Activated naive CD4-positive, alpha-beta T cell treated with anti-CD3 and anti-CD28 coated beads for 36 hours (primary cell): ENCODE data around the gene CCDC12. TPM values are rescaled to one million over a fixed set of nuclear protein-coding genes. Genes with fewer than 3 reads are reported as not detected.

ENCODE experiments used
- CTCF ChIA-PET: fragments of 350-600 bp; sonication (Branson Sonifier 250); formaldehyde crosslinking; loops from one replicate; lab custom pipeline; 2021; ENCODE audit warnings: antibody characterized with exemption; lab: Charles Lee
- DNase-seq: peaks from one replicate; pipeline ENCODE4 v3.0.0-alpha.2; 2020
- H3K27ac Mint-ChIP-seq: one replicate; pipeline ENCODE4 v1.8.0; 2021; ENCODE audit warnings: mild to moderate bottlenecking, mixed read lengths
- H3K27me3 Mint-ChIP-seq: one replicate; pipeline ENCODE4 v1.8.0; 2021; ENCODE audit warnings: low read depth, mixed read lengths
- H3K36me3 Mint-ChIP-seq: one replicate; pipeline ENCODE4 v1.8.0; 2021; ENCODE audit warnings: low read depth, mixed read lengths
- H3K4me1 Mint-ChIP-seq: one replicate; pipeline ENCODE4 v1.8.0; 2021; ENCODE audit warnings: low read depth, mixed read lengths
- H3K4me3 Mint-ChIP-seq: one replicate; pipeline ENCODE4 v1.8.0; 2021; ENCODE audit warnings: mild to moderate bottlenecking, moderate library complexity, mixed read lengths
- H3K9me3 Mint-ChIP-seq: one replicate; pipeline ENCODE4 v1.8.0; 2021; ENCODE audit warnings: mixed read lengths
- intact Hi-C: fragments of 100-400 bp; cut with micrococcal nuclease; formaldehyde crosslinking; loops from one replicate; pipeline ENCODE4 v1.15.1; 2023
- total RNA-seq, 2 experiments: library from RNA; stranded (reverse); gene quantifications; one replicate each; pipeline ENCODE4 v1.2.3, GENCODE V29; 2021

CCDC12 gene
- total RNA-seq, 2 experiments from 2014 or later, result 37.6 to 43.0 TPM

- no peak overlapping the region for H3K27ac Mint-ChIP-seq
- no peak for DNase-seq
- H3K27me3 Mint-ChIP-seq, result no peaks in the 10 kb centered on the region
- intact Hi-C loops, result no loop called here
- H3K4me3 Mint-ChIP-seq, result no peak overlapping the region
- CTCF ChIA-PET, result no interaction called here
- H3K36me3 Mint-ChIP-seq, result peaks cover 8% of the 10 kb centered on the region
- peaks cover 37% of the 10 kb centered on the region for H3K4me1 Mint-ChIP-seq
- no peaks in the 10 kb centered on the region for H3K9me3 Mint-ChIP-seq
Observed at GRCh38 chr3:46990573-46991374, 14.2 kb upstream of the CCDC12 start.

- H3K36me3 Mint-ChIP-seq, result peaks cover 8% of the 10 kb centered on the region
Observed at GRCh38 chr3:46989146-46989810, 12.7 kb upstream of the CCDC12 start.

DNA sequence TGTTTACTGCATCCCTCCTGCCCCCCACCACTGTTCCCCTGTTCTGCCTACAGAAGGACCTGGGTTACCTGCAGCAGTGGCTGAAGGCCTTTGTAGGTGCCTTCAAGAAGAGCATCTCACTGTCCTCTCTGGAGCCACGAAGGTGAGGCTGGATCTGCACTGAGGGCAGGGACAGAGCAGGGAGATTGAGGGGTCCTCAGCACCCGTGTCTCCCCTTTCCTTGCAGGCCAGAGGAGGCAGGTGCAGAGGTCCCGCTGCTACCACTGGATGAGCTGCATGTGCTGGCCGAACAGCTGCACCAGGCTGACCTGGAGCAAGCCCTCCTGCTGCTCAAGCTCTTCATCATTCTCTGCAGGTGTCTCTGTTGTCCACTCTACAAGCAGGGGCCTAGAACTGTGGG, 12.1 kb upstream of the CCDC12 start:
- CTCF ChIA-PET, result no interaction called here
- H3K9me3 Mint-ChIP-seq, result no peaks in the 10 kb centered on the region
- H3K27me3 Mint-ChIP-seq, result no peaks in the 10 kb centered on the region
- H3K4me3 Mint-ChIP-seq, result peak overlapping the region; percentile 82
- intact Hi-C loops, result loop anchor here (5.0 to 10.0 kb wide), 2 partner anchors 36 to 294 kb away; partner anchors contain the start of gene ALS2CL
- peaks cover 50% of the 10 kb centered on the region for H3K4me1 Mint-ChIP-seq
- peaks cover 8% of the 10 kb centered on the region for H3K36me3 Mint-ChIP-seq
- H3K27ac Mint-ChIP-seq, result peak overlapping the region; percentile 59
- DNase-seq, result no peak

More at GRCh38 chr3:46989146-46989810, 12.7 kb upstream of the CCDC12 start:
- Mint-ChIP-seq H3K9me3 (no peaks in the 10 kb centered on the region), H3K4me3 (peak overlapping the region; percentile 82), H3K27me3 (no peaks in the 10 kb centered on the region), H3K27ac (peak overlapping the region; percentile 59), H3K4me1 (peaks cover 50% of the 10 kb centered on the region)
- no peak for DNase-seq
- intact Hi-C loops, result loop anchor here (5.0 to 10.0 kb wide), 2 partner anchors 37 to 294 kb away; partner anchors contain the start of gene ALS2CL
- CTCF ChIA-PET, result interaction anchor here (0.5 kb wide), 1 partner anchor 38 kb away, joined by 4 read pairs; no protein-coding TSS in a partner anchor

GRCh38 chr3:46987743-46988401, 11.3 kb upstream of the CCDC12 start:
- peak overlapping the region; percentile 82 for H3K4me3 Mint-ChIP-seq
- CTCF ChIA-PET, result no interaction called here
- peak overlapping the region; percentile 89 for H3K27ac Mint-ChIP-seq
- H3K9me3 Mint-ChIP-seq, result no peaks in the 10 kb centered on the region
- no peaks in the 10 kb centered on the region for H3K27me3 Mint-ChIP-seq
- intact Hi-C loops, result loop anchor here (1.0 to 10.0 kb wide), 4 partner anchors 9 to 293 kb away; partner anchors contain the start of genes ALS2CL and NBEAL2
- H3K36me3 Mint-ChIP-seq, result peaks cover 8% of the 10 kb centered on the region
- DNase-seq, result peak; percentile 94
- H3K4me1 Mint-ChIP-seq, result peaks cover 50% of the 10 kb centered on the region

DNA sequence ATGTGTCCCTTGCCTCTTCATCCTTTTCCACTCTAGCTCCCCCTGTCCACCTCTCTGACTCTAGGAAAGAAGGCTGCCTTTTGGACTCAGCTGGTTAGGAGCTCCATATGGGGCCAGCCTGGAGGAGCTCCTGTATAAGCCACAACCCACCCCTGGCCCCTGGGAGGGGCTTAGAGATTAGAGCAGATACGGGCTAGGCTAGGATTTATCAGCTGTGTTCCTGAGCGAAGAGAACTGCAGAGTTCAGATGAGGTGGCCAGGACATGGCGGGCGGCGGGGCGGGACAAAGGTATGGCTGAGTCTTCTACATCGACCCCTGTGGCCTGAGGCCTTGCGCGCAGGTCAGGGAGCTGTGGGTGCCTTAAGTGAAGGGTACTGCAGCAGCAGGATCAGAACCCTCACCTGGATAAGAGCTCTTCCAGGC, 10.8 kb upstream of the CCDC12 start:
- Mint-ChIP-seq H3K27ac (peak overlapping the region; percentile 89), H3K36me3 (peaks cover 8% of the 10 kb centered on the region), H3K4me1 (peaks cover 55% of the 10 kb centered on the region), H3K9me3 (no peaks in the 10 kb centered on the region), H3K27me3 (no peaks in the 10 kb centered on the region), H3K4me3 (peak overlapping the region; percentile 82)
- CTCF ChIA-PET, result no interaction called here
- peak; percentile 27 for DNase-seq
- intact Hi-C loops, result loop anchor here (1.0 to 10.0 kb wide), 4 partner anchors 8 to 293 kb away; partner anchors contain the start of genes ALS2CL and NBEAL2

- peaks cover 55% of the 10 kb centered on the region for H3K4me1 Mint-ChIP-seq
- H3K27ac Mint-ChIP-seq, result peak overlapping the region; percentile 89
- intact Hi-C loops, result loop anchor here (1.0 to 10.0 kb wide), 4 partner anchors 8 to 292 kb away; partner anchors contain the start of genes ALS2CL and NBEAL2
- H3K9me3 Mint-ChIP-seq, result no peaks in the 10 kb centered on the region
- H3K36me3 Mint-ChIP-seq, result peaks cover 8% of the 10 kb centered on the region
- H3K4me3 Mint-ChIP-seq, result no peak overlapping the region
- CTCF ChIA-PET, result interaction anchor here (1.1 kb wide), 1 partner anchor 12 kb away, joined by 4 read pairs; no protein-coding TSS in a partner anchor
- DNase-seq, result no peak
- no peaks in the 10 kb centered on the region for H3K27me3 Mint-ChIP-seq
Observed at GRCh38 chr3:46986782-46987310, 10.3 kb upstream of the CCDC12 start.

DNA sequence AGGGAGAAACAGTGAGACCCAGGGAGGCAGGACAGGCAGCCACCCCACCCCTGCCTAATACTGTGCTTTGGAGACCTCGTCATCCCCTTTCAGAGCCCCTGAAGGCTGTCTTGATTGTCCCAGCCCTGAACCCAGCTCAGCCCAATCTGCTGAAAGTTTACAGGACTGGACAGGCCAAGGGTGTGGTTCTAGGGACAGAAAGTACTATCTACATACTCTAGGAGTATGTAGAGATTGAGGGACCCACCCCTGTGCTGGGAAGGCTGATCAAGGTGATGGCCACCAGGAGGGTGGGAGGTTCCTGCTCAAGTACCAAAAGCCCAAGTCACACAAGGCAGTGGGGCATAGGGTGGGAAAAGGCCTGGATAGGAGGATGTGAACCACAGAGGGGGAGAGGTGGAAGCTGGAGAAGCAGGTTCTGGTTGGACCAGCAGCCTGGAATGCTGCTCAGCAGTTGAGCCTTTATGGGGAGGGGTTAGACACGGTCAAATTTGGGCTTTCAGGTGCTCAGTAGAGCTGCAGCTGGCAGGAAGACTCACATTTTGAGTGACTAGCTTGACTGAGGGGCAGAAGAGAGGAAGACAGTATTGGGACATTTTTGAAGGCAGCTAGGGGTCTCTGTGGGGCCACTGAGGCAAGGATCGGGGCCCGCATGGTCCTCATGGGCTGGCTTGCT, 9.6 kb upstream of the CCDC12 start:
- H3K36me3 Mint-ChIP-seq, result peaks cover 8% of the 10 kb centered on the region
- no peak for DNase-seq
- no peak overlapping the region for H3K4me3 Mint-ChIP-seq
- peaks cover 61% of the 10 kb centered on the region for H3K4me1 Mint-ChIP-seq
- CTCF ChIA-PET, result interaction anchor here (1.1 kb wide), 1 partner anchor 12 kb away, joined by 4 read pairs; no protein-coding TSS in a partner anchor
- intact Hi-C loops, result loop anchor here (2.0 to 10.0 kb wide), 3 partner anchors 31 to 291 kb away; partner anchors contain the start of gene ALS2CL
- no peaks in the 10 kb centered on the region for H3K9me3 Mint-ChIP-seq
- no peaks in the 10 kb centered on the region for H3K27me3 Mint-ChIP-seq
- H3K27ac Mint-ChIP-seq, result peak overlapping the region; percentile 89

DNA sequence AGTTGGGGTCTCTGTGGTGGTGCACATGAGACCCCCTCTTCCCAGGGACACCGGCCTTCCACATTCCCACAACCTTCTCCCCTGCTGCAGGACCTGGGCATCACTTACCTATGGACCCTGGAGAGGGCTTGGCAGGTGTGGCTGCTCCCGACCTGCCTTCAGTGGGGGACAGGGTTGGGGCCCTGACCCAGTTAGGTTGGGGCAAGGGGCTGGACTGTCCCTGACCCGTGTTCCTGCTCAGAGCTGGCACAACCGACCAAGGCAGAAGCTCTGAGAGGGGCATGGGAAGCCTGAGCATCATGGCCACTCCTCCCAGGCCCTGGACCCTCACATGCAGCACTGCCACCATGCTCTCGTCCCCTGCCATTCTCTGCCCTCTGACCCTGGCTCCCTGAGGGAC, 9.0 kb upstream of the CCDC12 start:
- CTCF ChIA-PET, result interaction anchor here (1.1 kb wide), 1 partner anchor 13 kb away, joined by 4 read pairs; no protein-coding TSS in a partner anchor
- Mint-ChIP-seq H3K27me3 (no peaks in the 10 kb centered on the region), H3K4me3 (no peak overlapping the region), H3K9me3 (no peaks in the 10 kb centered on the region), H3K27ac (peak overlapping the region; percentile 89), H3K4me1 (peaks cover 66% of the 10 kb centered on the region), H3K36me3 (peaks cover 8% of the 10 kb centered on the region)
- DNase-seq, result no peak
- intact Hi-C loops, result loop anchor here (5.0 to 10.0 kb wide), 2 partner anchors 33 to 291 kb away; partner anchors contain the start of gene ALS2CL

- Mint-ChIP-seq H3K27me3 (no peaks in the 10 kb centered on the region), H3K36me3 (peaks cover 5% of the 10 kb centered on the region), H3K4me1 (peaks cover 67% of the 10 kb centered on the region), H3K9me3 (no peaks in the 10 kb centered on the region), H3K4me3 (no peak overlapping the region), H3K27ac (no peak overlapping the region)
- no peak for DNase-seq
- CTCF ChIA-PET, result no interaction called here
- intact Hi-C loops, result loop anchor here (5.0 to 10.0 kb wide), 2 partner anchors 33 to 290 kb away; partner anchors contain the start of gene ALS2CL
Observed at GRCh38 chr3:46984591-46985459, 8.3 kb upstream of the CCDC12 start.

- H3K27me3 Mint-ChIP-seq, result no peaks in the 10 kb centered on the region
- H3K4me3 Mint-ChIP-seq, result no peak overlapping the region
- CTCF ChIA-PET, result interaction anchor here (1.0 kb wide), 1 partner anchor 15 kb away, joined by 3 read pairs; no protein-coding TSS in a partner anchor
- no peaks in the 10 kb centered on the region for H3K9me3 Mint-ChIP-seq
- intact Hi-C loops, result loop anchor here (10.0 kb wide), 1 partner anchor 288 kb away; the partner anchor contains the start of gene ALS2CL
- no peaks in the 10 kb centered on the region for H3K36me3 Mint-ChIP-seq
- peaks cover 63% of the 10 kb centered on the region for H3K4me1 Mint-ChIP-seq
- DNase-seq, result no peak
- H3K27ac Mint-ChIP-seq, result peak overlapping the region; percentile 59
Observed at GRCh38 chr3:46982546-46982945, 6.0 kb upstream of the CCDC12 start.
